GM19238 (cell line): ENCODE measurements around the gene PTRHD1.

Experiments used
- DNase-seq: peaks from one replicate; pipeline ENCODE4 v3.0.0; 2011; ENCODE audit warnings: low spot score; ENCODE audit not compliant: insufficient read length

Gene PTRHD1

GRCh38 chr2:24761866-24762265, 31.3 kb downstream of the PTRHD1 start:
- no peak for DNase-seq

- no peak for DNase-seq
These were observed 36.4 kb downstream of the PTRHD1 start for GRCh38 chr2:24756789-24757188.

GRCh38 chr2:24754985-24755705, 38.0 kb downstream of the PTRHD1 start:
- no peak for DNase-seq

GRCh38 chr2:24749069-24749691, 44.0 kb downstream of the PTRHD1 start:
- no peak for DNase-seq

- no peak for DNase-seq
These were observed 45.9 kb downstream of the PTRHD1 start for GRCh38 chr2:24747299-24747698.

- DNase-seq, result no peak
These were observed 47.4 kb downstream of the PTRHD1 start for GRCh38 chr2:24745825-24746224.

- no peak for DNase-seq
These were observed 48.8 kb downstream of the PTRHD1 start for GRCh38 chr2:24744356-24744755.

- DNase-seq, result no peak
These were observed 49.3 kb downstream of the PTRHD1 start for GRCh38 chr2:24743924-24744323.

- DNase-seq, result no peak
These were observed 50.5 kb downstream of the PTRHD1 start for GRCh38 chr2:24742730-24743129.

GRCh38 chr2:24740142-24740541, 53.0 kb downstream of the PTRHD1 start:
- DNase-seq, result no peak
